ENCODE data around the gene MSI2. TPM values are rescaled to one million over a fixed set of nuclear protein-coding genes. Genes with fewer than 3 reads are reported as not detected.

The MSI2 gene
- total and polyA plus RNA-seq, 9 of the 15 experiments (the other 6 are each of a cell fraction or from before 2014, with no cell fraction given) = 4.6 to 61.8 (median 42.4) TPM

DNA sequence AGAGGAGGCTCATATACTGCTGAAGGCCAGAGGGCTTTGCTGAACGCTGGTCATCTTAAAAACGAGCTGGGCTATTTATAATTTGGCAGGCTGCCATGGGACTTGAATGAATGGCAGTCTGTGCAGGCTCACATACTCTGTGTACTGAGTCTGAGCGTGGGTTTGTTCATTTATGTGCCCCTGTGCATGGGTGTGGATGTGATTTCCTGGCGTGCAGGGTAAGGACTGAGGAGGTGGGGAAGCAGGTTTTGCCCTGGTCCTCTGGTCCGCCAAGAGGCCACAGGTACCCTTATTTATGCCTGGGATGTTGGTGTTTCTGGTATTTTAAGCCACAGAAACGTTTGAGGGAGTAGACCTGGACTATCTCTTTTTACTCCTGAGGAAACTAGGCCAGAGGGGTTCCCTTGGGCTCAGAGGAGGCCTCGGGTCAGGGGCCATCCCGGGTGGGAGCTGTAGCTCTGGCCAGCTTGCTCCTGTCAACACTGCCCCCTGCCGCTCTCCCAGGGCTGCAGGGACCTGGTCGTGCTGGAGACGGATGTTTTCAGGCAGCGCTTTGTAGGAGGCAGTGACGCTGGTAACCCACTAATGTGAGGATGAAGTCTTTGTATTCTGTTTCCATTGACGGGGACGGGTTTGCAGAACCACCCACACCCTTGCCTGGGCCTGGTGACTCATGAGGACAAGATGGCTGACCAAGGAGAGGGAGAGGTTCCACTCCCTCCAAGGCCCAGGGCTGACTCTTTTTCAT, 184.4 kb downstream of the MSI2 start (continued):
- TF ChIP-seq SMAD3 (CRISPR knock-in tag; conservative IDR thresholded peaks at IDR 0.05) (no peak), ZNF592 (IDR thresholded peaks at IDR 0.05) (no peak), TAF9B (IDR thresholded peaks at IDR 0.05; ENCODE audit: partially characterized antibody) (no peak), MTF1 (CRISPR knock-in tag; IDR thresholded peaks at IDR 0.05; ENCODE audit: borderline replicate concordance) (no peak), STAG1 (CRISPR knock-in tag; IDR thresholded peaks at IDR 0.05; ENCODE audit: borderline replicate concordance) (peak; percentile 33; the same call in 1 of the 2 replicates), ATF6 (CRISPR knock-in tag; IDR thresholded peaks at IDR 0.05) (no peak), MEF2A (IDR thresholded peaks at IDR 0.05; ENCODE audit: control insufficient read depth, low read depth, low read length) (no peak), CXXC5 (CRISPR knock-in tag; IDR thresholded peaks at IDR 0.05) (0 out of 2 replicates have a peak, but pooled peaks have one; percentile 25), CREM (IDR thresholded peaks at IDR 0.05; ENCODE audit: low read depth) (0 out of 2 replicates have a peak, but pooled peaks have one; percentile 17), ZNF140 (CRISPR knock-in tag; IDR thresholded peaks at IDR 0.05) (no peak), NFYB (IDR thresholded peaks at IDR 0.05; ENCODE audit: extremely low read depth, insufficient read length) (no peak)
- TF ChIP-seq, protein P1, sequence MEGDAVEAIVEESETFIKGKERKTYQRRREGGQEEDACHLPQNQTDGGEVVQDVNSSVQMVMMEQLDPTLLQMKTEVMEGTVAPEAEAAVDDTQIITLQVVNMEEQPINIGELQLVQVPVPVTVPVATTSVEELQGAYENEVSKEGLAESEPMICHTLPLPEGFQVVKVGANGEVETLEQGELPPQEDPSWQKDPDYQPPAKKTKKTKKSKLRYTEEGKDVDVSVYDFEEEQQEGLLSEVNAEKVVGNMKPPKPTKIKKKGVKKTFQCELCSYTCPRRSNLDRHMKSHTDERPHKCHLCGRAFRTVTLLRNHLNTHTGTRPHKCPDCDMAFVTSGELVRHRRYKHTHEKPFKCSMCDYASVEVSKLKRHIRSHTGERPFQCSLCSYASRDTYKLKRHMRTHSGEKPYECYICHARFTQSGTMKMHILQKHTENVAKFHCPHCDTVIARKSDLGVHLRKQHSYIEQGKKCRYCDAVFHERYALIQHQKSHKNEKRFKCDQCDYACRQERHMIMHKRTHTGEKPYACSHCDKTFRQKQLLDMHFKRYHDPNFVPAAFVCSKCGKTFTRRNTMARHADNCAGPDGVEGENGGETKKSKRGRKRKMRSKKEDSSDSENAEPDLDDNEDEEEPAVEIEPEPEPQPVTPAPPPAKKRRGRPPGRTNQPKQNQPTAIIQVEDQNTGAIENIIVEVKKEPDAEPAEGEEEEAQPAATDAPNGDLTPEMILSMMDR (IDR thresholded peaks at IDR 0.05 in 2 of 3, conservative IDR thresholded peaks at IDR 0.05 in 1 of 3; ENCODE audit: insufficient read depth in 2 of 3, low read depth in 1 of 3, low read length in 3 of 3) = peak; percentile 66 to 75 (median 72)
- TF ChIP-seq, protein P2, sequence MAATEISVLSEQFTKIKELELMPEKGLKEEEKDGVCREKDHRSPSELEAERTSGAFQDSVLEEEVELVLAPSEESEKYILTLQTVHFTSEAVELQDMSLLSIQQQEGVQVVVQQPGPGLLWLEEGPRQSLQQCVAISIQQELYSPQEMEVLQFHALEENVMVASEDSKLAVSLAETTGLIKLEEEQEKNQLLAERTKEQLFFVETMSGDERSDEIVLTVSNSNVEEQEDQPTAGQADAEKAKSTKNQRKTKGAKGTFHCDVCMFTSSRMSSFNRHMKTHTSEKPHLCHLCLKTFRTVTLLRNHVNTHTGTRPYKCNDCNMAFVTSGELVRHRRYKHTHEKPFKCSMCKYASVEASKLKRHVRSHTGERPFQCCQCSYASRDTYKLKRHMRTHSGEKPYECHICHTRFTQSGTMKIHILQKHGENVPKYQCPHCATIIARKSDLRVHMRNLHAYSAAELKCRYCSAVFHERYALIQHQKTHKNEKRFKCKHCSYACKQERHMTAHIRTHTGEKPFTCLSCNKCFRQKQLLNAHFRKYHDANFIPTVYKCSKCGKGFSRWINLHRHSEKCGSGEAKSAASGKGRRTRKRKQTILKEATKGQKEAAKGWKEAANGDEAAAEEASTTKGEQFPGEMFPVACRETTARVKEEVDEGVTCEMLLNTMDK (IDR thresholded peaks at IDR 0.05; ENCODE audit: borderline replicate concordance, insufficient read depth, low read depth, low read length, poor library complexity, severe bottlenecking) = peak; percentile 30

Measured in K562 (cell line).